ENCODE data around the gene KDM5B. TPM values are rescaled to one million over a fixed set of nuclear protein-coding genes. Genes with fewer than 3 reads are reported as not detected.
"Not testable (repeated sequence)": the region's sequence is repeated elsewhere in the genome, so short reads cannot be mapped to it uniquely, and the experiment has no call there.

Gene KDM5B
- total RNA-seq, 2 experiments from 2014 or later: 16.8 to 18.2 TPM

DNA sequence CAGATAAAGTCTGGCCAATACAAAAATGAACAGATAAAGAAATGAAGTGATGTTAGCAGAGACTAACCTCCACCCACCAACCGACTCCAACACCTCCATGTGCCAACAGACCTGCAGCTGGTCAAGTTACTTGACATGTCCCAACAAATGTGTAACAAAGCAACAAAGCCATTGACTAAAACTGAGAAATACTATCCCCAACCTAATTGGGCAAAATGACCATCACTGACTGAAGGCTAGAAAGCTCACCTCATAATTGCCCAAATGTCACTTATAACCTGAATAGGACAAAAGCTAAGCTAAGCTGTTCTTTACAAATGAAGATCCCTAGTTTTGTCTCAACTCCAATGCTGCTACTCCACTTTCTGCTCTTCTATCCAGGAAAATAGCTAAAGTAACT, 7.5 kb downstream of the KDM5B start:
- CTCF ChIA-PET: no interaction called here
- H3K4me1 Mint-ChIP-seq (ENCODE audit: low read depth): peaks cover 59% of the 10 kb centered on the region
- H3K4me3 Mint-ChIP-seq: no peak overlapping the region
- no peaks in the 10 kb centered on the region for H3K9me3 Mint-ChIP-seq
- no peaks in the 10 kb centered on the region for H3K27me3 Mint-ChIP-seq (ENCODE audit: low read depth)
- no peak overlapping the region for H3K27ac Mint-ChIP-seq
- intact Hi-C loops (cut with micrococcal nuclease): loop anchor here (10.0 kb wide), 1 partner anchor 524 kb away; no protein-coding TSS in a partner anchor
- no peak for DNase-seq
- H3K36me3 Mint-ChIP-seq (ENCODE audit: low read depth): peaks cover 8% of the 10 kb centered on the region

DNA sequence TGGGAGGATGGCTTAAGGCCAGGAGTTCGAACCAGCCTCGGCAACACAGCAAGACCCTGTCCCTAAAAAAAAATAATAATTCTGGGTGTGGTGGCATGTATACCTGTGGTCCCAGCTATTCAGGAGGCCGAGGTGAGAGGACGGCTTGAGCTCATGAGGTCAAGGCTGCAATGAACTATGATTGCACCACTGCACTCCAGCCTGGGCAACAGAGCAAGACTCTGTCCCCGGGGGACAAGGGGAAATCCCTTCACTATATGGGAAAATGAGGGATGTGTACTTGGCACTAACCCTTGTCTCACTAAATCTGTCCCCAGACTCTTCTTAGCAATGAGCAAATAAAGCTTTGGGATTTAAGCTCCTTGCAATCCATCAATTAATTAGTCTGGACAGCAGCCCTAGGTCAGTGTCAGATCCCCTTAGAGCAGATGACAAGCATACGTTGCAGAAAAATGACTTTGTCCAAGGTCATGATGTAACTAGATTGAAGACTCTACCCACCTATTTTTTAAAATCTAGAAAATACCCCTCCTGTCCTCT, 9.4 kb downstream of the KDM5B start:
- peaks cover 46% of the 10 kb centered on the region for H3K4me1 Mint-ChIP-seq (ENCODE audit: low read depth)
- intact Hi-C loops (cut with micrococcal nuclease): no loop called here
- no peak overlapping the region for H3K27ac Mint-ChIP-seq
- H3K27me3 Mint-ChIP-seq (ENCODE audit: low read depth): no peaks in the 10 kb centered on the region
- CTCF ChIA-PET: interaction anchor here (0.8 kb wide), 1 partner anchor 17 kb away, joined by 3 read pairs; no protein-coding TSS in a partner anchor
- no peak overlapping the region for H3K4me3 Mint-ChIP-seq
- H3K9me3 Mint-ChIP-seq: no peaks in the 10 kb centered on the region
- H3K36me3 Mint-ChIP-seq (ENCODE audit: low read depth): peaks cover 8% of the 10 kb centered on the region
- no peak for DNase-seq

DNA sequence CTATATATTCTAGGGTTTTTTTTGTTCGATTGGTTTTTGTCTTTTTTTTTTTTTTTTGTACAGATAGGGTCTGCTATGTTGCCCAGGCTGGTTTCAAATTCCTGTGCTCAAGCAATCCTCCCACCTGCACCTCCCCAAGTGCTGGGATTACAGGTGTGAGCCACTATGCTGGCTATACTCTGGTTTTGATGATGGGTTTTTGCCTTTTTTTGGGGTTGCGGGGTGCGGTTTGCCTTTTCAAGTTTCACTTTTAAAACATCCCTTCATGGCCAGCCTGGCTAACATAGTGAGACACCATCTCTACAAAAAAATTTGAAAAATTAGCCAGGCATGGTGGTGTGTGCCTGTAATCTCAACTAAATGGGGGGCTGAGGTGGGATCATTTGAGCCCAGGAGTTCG, 10.0 kb downstream of the KDM5B start:
- H3K27ac Mint-ChIP-seq: no peak overlapping the region
- no peaks in the 10 kb centered on the region for H3K9me3 Mint-ChIP-seq
- DNase-seq: no peak
- no peak overlapping the region for H3K4me3 Mint-ChIP-seq
- CTCF ChIA-PET: interaction anchor here (0.6 to 0.8 kb wide), 2 partner anchors 16 to 79 kb away, joined by 3 read pairs; no protein-coding TSS in a partner anchor
- intact Hi-C loops (cut with micrococcal nuclease): no loop called here
- H3K36me3 Mint-ChIP-seq (ENCODE audit: low read depth): peaks cover 8% of the 10 kb centered on the region
- no peaks in the 10 kb centered on the region for H3K27me3 Mint-ChIP-seq (ENCODE audit: low read depth)
- peaks cover 42% of the 10 kb centered on the region for H3K4me1 Mint-ChIP-seq (ENCODE audit: low read depth)

DNA sequence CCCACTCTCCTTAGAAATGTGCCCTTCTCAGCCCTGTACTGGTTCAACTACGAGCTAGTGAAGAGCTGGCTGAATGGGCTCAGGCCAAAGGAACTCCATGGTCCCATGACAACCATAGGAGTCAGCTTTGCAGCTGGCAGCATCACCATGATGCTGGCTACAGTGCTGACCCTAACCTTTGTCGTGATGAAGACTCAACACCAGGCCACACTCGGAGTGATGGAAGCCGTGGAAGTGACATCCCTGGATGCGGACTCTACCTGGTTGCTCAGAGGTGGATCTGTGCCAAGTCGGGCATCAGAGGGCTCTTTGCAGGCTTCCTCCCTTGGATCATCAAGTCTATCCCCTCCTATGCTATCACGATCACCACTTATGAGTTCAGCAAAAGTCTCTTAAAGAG, 11.6 kb downstream of the KDM5B start:
- Mint-ChIP-seq H3K4me1 (ENCODE audit: low read depth) (peaks cover 27% of the 10 kb centered on the region), H3K4me3 (no peak overlapping the region), H3K36me3 (ENCODE audit: low read depth) (peaks cover 8% of the 10 kb centered on the region), H3K9me3 (no peaks in the 10 kb centered on the region), H3K27ac (no peak overlapping the region), H3K27me3 (ENCODE audit: low read depth) (no peaks in the 10 kb centered on the region)
- intact Hi-C loops (cut with micrococcal nuclease): no loop called here
- DNase-seq: no peak
- CTCF ChIA-PET: no interaction called here

DNA sequence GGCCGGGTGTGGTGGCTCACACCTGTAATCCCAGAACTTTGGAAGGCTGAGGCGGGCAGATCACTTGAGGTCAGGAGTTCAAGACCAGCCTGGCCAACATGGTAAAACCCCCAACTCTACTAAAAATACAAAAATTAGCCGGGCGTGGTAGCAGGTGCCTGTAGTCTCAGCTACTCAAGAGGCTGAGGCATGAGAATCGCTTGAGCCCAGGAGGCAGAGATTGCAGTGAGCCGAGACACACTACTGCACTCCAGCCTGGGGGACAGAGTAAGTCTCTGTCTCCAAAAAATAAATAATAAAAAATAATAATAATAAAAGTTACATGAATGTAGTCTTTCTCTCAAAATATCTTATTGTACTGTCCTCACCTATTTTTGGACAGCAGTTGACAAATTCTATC, 13.3 kb downstream of the KDM5B start:
- H3K27me3 Mint-ChIP-seq (ENCODE audit: low read depth); H3K27ac Mint-ChIP-seq; intact Hi-C loops (cut with micrococcal nuclease); CTCF ChIA-PET; DNase-seq; H3K36me3 Mint-ChIP-seq (ENCODE audit: low read depth); H3K4me3 Mint-ChIP-seq; H3K9me3 Mint-ChIP-seq: not testable (repeated sequence)
- peaks cover 22% of the 10 kb centered on the region for H3K4me1 Mint-ChIP-seq (ENCODE audit: low read depth)

DNA sequence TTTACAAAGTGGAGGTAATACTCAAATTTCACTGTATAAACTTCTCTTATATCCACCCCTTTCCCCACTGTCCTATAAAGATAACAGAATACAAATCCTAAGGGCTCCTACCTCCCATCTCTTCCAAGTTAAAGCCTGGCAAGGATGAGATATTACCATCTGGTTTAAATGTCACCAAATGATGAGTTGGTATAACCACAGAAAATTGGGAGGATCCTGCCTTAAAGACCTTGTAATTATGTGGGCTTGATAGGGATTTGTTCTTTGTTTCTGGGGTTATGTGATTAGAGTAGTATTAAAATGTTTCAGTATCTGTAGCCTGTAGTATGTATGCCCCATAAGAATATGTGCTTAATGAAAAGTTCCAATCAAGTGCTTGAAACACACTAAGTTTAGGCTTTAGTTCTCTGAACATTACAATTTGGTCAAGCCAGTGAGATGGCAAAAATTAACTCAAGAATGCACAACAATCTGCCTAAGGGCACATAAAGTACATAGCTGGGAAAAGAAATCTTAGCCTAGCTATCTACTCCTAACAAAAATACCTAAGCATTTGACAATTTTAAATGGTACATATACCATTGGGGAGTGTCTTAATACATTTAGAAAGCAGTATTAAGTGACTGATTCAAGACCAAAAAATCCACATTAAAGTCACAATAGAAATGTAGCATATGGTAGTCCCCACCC, 14.0 kb downstream of the KDM5B start:
- Mint-ChIP-seq H3K4me3 (no peak overlapping the region), H3K9me3 (no peaks in the 10 kb centered on the region), H3K4me1 (ENCODE audit: low read depth) (peaks cover 24% of the 10 kb centered on the region), H3K36me3 (ENCODE audit: low read depth) (peaks cover 2% of the 10 kb centered on the region), H3K27ac (no peak overlapping the region), H3K27me3 (ENCODE audit: low read depth) (no peaks in the 10 kb centered on the region)
- CTCF ChIA-PET: no interaction called here
- no peak for DNase-seq
- intact Hi-C loops (cut with micrococcal nuclease): no loop called here

DNA sequence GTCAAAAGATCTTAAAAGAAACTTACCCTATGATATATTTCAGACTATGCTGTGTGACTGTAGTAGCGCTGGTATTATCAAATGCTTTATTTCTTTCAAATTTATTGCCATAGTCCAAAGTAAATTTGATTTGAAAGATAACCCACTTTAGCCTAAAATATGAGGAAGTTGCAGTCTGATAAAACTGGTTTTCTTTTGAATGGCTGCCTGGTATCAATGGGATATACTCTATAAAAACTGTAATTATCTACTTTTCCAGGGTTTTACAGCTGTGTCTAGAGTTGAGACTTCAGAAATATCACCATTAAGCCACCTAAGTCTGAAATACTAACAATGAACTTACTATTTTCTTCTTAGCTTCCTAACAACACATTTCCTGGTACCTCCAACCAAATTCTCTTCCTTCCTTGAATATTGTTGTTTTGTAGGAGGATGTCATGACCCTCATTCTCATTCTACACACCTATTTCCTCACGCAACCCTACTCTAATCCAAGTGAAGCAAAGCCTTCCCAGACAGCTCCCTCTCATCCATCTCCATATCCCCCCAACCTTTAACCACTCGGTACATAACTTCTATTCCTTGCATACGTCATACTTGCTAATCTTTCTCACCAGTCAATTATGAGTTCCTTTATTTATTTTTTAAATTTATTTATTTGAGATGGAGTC, 17.0 kb downstream of the KDM5B start:
- intact Hi-C loops (cut with micrococcal nuclease): no loop called here
- H3K4me1 Mint-ChIP-seq (ENCODE audit: low read depth): peaks cover 17% of the 10 kb centered on the region
- no peak for DNase-seq
- CTCF ChIA-PET: interaction anchor here (0.7 to 1.2 kb wide), 2 partner anchors 10 to 475 kb away, joined by 3 to 5 read pairs; no protein-coding TSS in a partner anchor
- no peaks in the 10 kb centered on the region for H3K9me3 Mint-ChIP-seq
- H3K4me3 Mint-ChIP-seq: no peak overlapping the region
- no peak overlapping the region for H3K27ac Mint-ChIP-seq
- H3K27me3 Mint-ChIP-seq (ENCODE audit: low read depth): no peaks in the 10 kb centered on the region
- peaks cover 2% of the 10 kb centered on the region for H3K36me3 Mint-ChIP-seq (ENCODE audit: low read depth)

DNA sequence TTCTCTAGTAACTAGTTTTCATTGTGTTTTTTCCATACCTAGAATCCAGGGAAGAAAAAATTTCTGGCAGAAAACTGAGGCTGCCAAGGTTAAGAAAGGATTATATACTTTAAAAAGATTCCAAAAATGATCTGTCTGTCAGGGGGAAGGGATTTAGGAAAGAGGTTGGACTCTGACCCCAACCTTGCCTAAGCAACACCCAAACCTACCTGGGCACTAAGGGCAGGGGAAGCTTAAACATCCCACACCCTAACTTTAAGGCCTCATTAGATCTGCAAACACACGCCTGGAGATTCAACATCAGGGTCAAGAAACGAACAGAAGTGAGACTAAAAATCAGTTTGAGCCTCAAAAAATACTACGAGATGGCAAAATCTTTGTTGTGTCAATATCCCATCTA, 19.4 kb downstream of the KDM5B start:
- Mint-ChIP-seq H3K27ac (no peak overlapping the region), H3K27me3 (ENCODE audit: low read depth) (no peaks in the 10 kb centered on the region), H3K4me3 (no peak overlapping the region), H3K36me3 (ENCODE audit: low read depth) (peaks cover 2% of the 10 kb centered on the region), H3K4me1 (ENCODE audit: low read depth) (peaks cover 15% of the 10 kb centered on the region), H3K9me3 (no peaks in the 10 kb centered on the region)
- intact Hi-C loops (cut with micrococcal nuclease): no loop called here
- no peak for DNase-seq
- CTCF ChIA-PET: no interaction called here

DNA sequence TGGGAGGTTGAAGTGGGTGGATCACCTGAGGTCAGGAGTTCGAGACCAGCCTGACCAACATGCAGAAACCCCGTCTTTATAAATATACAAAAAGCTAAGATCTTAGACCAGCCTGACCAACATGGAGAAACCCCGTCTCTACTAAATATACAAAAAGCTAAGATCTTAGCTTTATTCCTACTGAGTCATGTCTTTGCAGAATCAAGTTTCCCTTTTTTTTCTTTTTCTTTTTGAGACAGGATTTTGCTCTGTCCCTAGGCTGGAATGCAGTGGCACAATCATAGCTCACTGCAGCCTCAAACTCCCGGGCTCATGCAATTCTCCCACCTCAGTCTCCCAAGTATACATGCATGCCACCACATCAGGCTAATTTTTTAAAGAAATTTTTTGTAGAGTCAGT, 21.4 kb downstream of the KDM5B start:
- DNase-seq: no peak
- Mint-ChIP-seq H3K4me1 (ENCODE audit: low read depth) (peaks cover 19% of the 10 kb centered on the region), H3K9me3 (no peaks in the 10 kb centered on the region), H3K27me3 (ENCODE audit: low read depth) (no peaks in the 10 kb centered on the region), H3K4me3 (no peak overlapping the region), H3K36me3 (ENCODE audit: low read depth) (peaks cover 2% of the 10 kb centered on the region), H3K27ac (no peak overlapping the region)
- intact Hi-C loops (cut with micrococcal nuclease): no loop called here
- CTCF ChIA-PET: no interaction called here

DNA sequence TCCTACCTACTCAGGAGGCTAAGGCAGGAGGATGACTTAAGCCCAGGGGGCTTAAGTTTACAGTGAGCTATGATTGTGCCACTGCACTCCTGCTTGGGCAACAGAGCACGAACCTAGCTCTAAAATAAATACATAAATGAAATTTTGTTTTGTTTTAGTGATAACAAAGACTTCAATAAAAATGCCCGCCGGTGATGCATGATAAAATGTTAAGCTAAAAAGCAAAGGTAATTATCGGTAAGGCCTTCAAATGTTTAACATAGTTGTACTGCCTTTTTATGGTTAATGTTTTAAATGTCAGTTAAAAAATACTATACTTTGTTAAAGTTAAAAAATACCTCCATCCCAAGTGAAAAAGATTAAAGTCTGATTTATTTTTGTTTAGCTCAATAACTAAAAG, 27.0 kb downstream of the KDM5B start:
- Mint-ChIP-seq H3K27ac (peak overlapping the region; percentile 16), H3K36me3 (ENCODE audit: low read depth) (peaks cover 1% of the 10 kb centered on the region), H3K4me3 (no peak overlapping the region), H3K9me3 (no peaks in the 10 kb centered on the region), H3K4me1 (ENCODE audit: low read depth) (peaks cover 21% of the 10 kb centered on the region), H3K27me3 (ENCODE audit: low read depth) (no peaks in the 10 kb centered on the region)
- intact Hi-C loops (cut with micrococcal nuclease): no loop called here
- DNase-seq: no peak
- CTCF ChIA-PET: interaction anchor here (0.9 to 1.1 kb wide), 3 partner anchors 10 to 30 kb away, joined by 3 to 5 read pairs (median 3); no protein-coding TSS in a partner anchor

DNA sequence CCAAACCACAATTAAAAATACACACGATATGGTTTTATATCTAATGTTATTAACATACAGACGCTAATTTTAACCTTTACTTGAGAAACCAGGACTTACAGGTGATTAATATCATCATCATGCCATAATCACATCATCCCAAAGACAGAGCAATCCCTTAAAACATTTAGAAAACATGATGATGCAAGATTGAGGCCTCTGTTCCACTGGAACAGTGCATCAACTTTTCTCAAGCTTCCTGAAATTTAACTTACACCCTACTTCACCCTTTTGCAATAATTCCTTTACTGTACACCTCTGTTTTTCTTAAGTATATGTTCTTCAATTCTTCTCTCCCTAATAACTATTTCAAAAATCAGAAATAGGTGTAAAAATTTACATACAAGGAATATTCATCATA, 38.1 kb downstream of the KDM5B start:
- CTCF ChIA-PET: interaction anchor here (0.6 kb wide), 1 partner anchor 200 kb away, joined by 3 read pairs; no protein-coding TSS in a partner anchor
- Mint-ChIP-seq H3K27ac (no peak overlapping the region), H3K4me3 (no peak overlapping the region), H3K4me1 (ENCODE audit: low read depth) (no peaks in the 10 kb centered on the region), H3K36me3 (ENCODE audit: low read depth) (peaks cover 14% of the 10 kb centered on the region), H3K9me3 (no peaks in the 10 kb centered on the region), H3K27me3 (ENCODE audit: low read depth) (no peaks in the 10 kb centered on the region)
- intact Hi-C loops (cut with micrococcal nuclease): no loop called here
- no peak for DNase-seq

DNA sequence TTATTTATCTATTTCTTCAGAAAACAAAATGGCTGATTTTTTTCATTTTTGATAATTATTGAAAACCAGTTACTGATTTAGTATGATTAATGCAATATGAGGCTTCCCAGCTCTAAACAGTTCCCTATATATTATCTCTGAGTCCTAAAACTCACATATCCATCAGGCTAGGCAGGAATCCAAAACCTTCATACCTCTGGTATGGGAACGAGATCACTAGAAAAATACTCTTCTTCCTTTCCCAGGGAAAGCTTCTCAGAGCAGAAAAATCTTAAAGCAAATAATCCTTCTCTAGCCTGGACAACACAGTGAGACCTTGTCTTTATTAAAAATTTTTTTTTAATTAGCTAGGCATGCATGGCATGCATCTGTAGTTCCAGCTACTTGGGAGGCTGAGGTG, 42.5 kb downstream of the KDM5B start:
- Mint-ChIP-seq H3K4me1 (ENCODE audit: low read depth) (no peaks in the 10 kb centered on the region), H3K4me3 (no peak overlapping the region), H3K9me3 (no peaks in the 10 kb centered on the region), H3K27ac (no peak overlapping the region), H3K36me3 (ENCODE audit: low read depth) (peaks cover 9% of the 10 kb centered on the region), H3K27me3 (ENCODE audit: low read depth) (no peaks in the 10 kb centered on the region)
- no peak for DNase-seq
- CTCF ChIA-PET: no interaction called here
- intact Hi-C loops (cut with micrococcal nuclease): no loop called here

DNA sequence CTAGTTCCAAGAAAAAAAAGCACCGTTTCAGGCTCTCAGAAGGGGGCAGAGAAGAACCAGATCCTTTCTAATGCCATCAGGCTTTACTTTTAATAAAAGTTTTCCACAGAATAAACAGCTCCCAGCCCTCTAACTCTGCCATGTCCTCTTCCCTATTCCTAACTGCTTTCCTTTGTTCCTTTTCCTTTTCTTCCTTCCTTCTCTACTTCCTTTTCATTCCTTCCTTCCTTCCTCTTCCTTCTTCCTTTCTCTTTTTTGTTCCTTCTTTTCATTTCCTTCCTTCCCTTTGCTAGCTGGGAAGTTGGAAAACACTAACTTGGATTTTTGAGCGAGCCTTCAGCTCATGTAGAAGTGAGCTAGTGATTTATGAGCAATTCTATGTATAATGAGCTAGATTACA, 46.2 kb downstream of the KDM5B start:
- CTCF ChIA-PET: interaction anchor here (0.6 to 1.5 kb wide), 6 partner anchors 11 to 162 kb away, joined by 3 to 6 read pairs (median 4); no protein-coding TSS in a partner anchor
- intact Hi-C loops (cut with micrococcal nuclease): no loop called here
- H3K27ac Mint-ChIP-seq: no peak overlapping the region

More for the DNA sequence above, 46.2 kb downstream of the KDM5B start:
- Mint-ChIP-seq H3K4me3 (no peak overlapping the region), H3K4me1 (ENCODE audit: low read depth) (no peaks in the 10 kb centered on the region), H3K27me3 (ENCODE audit: low read depth) (no peaks in the 10 kb centered on the region), H3K9me3 (no peaks in the 10 kb centered on the region), H3K36me3 (ENCODE audit: low read depth) (peaks cover 4% of the 10 kb centered on the region)
- no peak for DNase-seq
